NCI-H146 treated with DMSO at 0.1 percent for 48 hours (cell line): ENCODE measurements around the gene GSTM4.

Experiments
- DNase-seq: peaks from one replicate; lab custom pipeline; 2025; ENCODE audit not compliant: unreplicated experiment; lab: John Stamatoyannopoulos, UW

GSTM4 gene

DNA sequence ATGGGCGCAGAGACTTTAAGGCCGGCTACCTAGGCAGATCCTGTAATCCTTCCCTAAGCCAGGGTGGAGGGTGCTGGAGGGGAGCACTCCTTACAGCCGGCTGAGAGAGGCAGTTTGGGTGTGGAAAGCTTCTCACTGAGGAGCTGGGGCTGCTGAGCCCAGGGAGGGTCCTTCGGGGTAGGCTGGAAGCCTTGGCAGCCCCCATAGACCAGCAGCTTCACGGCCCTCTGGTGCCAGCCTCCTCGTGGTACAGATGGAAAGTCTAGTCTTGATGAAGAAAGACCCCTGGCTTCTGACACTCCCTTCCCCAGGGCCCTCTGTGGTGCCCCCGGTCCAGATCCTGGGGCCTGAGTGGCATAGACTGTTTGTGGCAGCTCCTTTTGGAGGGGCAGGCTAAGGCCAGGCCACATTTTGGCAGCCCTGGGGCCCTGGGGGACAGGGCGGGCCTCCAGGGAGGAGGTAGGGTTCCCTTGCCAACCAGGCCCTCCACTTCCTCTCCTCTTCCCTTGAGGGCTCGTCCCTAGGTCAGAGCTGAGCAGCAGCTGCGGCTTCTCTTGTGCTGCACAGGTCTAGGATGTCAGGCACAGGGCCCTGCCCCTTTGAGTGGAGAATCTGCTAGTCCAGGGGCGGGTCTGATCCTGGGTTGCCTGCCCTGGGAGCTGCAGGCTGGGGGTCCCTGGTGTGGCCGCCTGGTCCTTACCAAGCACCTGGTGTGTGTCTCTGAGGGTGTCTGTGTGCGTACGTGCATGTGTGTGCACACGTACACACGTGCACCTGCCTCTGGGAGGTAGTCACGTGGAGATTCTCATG is 31.5 kb upstream of the GSTM4 start:
- DNase-seq = no peak

DNA sequence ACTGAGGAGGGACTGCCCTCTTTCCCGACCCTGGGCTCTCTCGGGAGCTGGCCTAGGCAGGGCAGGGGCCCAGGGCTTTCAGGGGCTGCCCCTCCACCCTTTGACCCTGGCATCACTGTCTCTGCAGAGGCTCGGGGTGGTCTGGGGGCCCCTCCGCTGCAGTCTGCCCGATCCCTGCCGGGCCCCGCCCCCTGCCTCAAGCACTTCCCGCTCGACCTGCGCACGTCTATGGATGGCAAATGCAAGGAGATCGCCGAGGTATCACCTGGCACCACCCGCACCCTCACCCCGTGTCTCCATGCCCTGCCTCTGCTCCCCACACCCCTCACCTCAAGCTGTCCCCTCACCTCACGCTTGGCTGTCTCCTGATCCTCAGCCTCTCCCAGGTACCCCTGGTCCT is 30.7 kb upstream of the GSTM4 start:
- no peak for DNase-seq

DNA sequence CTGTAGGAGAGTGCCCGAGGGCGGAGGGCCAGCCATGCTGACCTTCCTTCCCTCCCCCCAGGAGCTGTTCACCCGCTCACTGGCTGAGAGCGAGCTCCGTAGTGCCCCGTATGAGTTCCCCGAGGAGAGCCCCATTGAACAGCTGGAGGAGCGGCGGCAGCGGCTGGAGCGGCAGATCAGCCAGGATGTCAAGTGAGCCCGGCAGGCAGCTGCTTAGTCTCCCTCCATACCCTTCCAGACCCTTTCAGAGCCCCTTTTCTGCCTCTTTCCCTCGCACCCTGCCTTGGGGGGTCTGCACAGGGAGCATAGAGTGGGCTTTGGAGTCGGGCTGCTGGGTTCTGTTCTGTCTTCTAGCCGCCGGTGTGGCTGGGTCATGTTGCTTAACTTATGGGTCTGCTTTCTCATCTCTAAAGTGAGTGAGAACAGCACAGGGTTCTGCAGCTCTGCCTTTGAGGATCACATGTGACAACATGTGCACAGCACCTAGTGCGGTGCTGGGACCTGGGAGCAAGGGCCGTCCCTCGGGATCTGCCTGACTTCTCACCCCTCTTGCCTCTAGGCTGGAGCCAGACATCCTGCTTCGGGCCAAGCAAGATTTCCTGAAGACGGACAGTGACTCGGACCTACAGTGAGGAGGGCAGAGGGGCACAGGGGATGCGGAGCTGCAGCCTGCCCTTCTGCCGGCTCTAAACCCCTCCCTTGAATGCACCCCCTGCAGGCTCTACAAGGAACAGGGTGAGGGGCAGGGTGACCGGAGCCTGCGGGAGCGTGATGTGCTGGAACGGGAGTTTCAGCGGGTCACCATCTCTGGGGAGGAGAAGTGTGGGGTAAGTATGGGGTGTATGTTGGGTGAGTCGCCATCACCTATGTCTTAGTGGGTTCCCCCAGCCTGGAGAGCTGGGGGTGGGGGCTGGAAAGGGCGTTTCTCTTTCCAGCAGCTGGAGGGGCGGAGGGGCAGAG is 30.0 kb upstream of the GSTM4 start:
- DNase-seq = no peak

DNA sequence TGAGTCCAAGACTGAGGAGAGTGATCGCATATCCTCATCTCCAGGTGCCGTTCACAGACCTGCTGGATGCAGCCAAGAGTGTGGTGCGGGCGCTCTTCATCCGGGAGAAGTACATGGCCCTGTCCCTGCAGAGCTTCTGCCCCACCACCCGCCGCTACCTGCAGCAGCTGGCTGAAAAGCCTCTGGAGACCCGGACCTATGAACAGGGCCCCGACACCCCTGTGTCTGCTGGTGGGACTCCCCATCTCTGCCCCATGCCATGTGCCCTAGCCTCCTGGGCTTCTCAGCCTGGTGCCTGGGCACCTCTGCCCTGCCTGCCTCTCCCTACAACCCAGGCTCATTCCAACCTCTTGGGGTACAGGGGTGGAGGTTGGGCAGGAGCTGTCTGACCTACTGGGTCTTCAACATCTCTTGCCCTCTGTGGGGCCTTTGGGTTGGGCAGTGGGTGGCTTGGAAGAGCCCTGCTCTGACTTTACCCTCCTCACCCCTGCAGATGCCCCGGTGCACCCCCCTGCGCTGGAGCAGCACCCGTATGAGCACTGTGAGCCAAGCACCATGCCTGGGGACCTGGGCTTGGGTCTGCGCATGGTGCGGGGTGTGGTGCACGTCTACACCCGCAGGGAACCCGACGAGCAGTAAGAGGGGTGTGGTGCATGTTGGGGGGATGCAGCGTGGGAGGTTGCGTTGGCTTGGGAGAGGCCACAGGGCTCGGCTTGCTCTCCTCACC is 29.1 kb upstream of the GSTM4 start:
- no peak for DNase-seq

DNA sequence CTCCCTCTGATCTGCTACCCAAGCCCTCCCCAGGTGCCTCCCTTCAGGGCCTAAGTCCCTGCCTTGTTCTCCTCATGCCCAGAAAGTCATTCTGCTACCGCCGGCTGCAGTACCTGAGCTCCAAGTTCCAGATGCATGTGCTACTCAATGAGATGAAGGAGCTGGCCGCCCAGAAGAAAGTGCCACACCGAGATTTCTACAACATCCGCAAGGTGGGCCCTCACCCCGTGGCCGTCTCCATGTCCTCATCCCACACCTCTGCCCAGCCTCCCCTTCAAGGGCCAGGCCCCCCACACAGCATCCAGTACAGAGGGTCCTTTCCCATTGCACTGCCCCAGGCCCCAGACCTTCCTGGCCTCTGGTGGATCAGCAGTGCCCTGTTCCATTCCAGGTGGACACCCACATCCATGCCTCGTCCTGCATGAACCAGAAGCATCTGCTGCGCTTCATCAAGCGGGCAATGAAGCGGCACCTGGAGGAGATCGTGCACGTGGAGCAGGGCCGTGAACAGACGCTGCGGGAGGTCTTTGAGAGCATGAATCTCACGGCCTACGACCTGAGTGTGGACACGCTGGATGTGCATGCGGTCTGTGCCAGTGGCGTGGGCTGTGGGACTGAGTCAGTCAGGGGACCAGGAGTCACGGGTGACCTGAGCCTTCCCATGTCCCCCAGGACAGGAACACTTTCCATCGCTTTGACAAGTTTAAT is 28.1 kb upstream of the GSTM4 start:
- no peak for DNase-seq

DNA sequence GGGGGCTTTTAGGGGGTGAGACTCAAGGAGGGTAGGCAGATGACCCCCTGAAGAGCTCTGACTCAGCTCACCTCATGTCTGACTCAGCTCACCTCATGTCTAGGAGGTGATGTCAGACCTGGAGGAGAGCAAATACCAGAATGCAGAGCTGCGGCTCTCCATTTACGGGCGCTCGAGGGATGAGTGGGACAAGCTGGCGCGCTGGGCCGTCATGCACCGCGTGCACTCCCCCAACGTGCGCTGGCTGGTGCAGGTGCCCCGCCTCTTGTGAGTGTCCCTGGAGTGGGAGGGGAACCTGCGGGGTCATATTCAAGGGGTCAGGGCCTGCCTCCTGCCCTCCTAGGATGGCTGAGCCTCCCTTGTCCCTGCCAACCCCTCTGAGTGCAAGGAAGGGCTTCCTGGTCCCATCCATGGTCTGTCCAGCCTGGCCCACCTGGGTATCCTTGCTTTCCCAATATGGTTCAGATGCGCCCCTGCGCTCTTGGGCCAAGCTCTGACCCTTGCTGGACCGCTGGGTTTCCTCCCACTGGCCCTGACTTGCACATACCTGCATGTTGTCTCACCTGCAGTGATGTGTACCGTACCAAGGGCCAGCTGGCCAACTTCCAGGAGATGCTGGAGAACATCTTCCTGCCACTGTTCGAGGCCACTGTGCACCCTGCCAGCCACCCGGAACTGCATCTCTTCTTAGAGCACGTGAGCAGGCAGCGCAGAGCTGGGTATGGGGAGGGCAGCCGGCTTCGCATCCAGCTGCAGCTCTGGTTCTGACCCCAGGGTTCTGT is 27.2 kb upstream of the GSTM4 start:
- DNase-seq = no peak

DNA sequence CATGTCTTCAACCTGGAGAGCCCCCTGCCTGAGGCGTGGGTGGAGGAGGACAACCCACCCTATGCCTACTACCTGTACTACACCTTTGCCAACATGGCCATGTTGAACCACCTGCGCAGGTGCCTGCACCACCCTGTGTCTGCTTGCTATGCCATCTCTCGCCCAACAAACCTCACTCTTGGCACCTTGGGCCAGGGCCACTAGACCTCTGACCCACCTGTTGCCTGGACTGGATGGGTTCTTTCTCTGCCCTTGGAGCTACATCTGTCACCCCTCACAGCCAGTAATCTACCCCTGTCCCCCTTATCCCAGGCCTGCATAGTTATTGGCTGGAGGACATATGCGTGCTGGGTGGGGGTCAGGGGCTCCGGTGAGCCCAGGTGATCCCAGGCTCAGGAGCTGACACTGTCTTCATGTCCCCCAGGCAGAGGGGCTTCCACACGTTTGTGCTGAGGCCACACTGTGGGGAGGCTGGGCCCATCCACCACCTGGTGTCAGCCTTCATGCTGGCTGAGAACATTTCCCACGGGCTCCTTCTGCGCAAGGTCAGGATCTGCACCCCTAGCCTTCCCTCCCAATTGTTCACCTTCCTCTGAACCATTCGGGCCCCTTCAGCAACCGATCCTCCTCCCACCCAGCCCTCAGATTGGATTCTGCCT is 26.4 kb upstream of the GSTM4 start:
- no peak for DNase-seq

DNA sequence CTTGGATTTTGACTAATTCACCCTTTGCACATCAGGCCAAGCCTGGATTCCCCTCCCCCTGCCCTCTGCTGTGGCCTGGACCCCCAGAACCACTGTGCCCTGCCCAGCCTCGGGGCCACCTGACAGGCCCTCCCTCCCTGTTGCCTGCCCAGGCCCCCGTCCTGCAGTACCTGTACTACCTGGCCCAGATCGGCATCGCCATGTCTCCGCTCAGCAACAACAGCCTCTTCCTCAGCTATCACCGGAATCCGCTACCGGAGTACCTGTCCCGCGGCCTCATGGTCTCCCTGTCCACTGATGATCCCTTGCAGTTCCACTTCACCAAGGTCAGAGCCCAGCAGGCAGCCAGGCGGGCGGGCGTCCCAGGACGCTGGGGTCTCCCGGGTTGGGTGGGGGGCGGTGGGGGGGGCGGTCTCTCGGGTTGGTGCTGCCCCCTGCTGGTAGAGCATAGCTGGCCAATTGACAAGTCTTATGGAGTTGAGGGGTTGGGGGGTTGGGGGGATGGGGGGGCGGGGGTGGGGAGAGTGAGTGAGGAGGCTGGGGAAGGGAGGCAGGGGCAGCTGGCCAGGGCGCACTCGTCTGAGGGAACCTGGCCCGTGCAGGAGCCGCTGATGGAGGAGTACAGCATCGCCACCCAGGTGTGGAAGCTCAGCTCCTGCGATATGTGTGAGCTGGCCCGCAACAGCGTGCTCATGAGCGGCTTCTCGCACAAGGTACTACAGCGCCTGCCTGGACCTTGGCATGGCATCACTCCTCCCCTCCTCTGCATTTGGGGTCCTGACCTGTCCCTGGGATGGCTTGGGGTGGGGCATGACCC is 25.6 kb upstream of the GSTM4 start:
- DNase-seq = no peak

DNA sequence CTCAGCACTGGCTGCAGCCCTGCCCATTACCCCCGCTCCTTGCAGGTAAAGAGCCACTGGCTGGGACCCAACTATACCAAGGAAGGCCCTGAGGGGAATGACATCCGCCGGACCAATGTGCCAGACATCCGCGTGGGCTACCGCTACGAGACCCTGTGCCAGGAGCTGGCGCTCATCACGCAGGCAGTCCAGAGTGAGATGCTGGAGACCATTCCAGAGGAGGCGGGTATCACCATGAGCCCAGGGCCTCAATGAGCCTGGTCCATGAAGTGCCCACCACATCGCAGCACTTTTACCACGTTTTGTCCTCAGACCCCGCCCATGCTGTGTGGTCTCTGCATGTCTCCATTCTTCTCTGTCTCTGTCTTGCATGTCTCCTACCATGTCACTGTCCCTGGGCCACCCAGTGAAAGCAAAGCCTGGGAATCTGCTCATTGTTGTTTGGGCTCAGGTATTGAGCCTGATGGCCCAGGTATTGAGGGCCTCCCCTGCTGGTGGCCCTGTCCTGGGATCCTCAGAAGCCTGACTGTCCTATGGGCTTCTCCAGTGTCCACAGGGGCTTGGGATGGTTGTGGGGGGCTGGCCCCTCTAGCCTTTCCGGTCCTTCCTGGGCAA is 24.9 kb upstream of the GSTM4 start:
- no peak for DNase-seq

DNA sequence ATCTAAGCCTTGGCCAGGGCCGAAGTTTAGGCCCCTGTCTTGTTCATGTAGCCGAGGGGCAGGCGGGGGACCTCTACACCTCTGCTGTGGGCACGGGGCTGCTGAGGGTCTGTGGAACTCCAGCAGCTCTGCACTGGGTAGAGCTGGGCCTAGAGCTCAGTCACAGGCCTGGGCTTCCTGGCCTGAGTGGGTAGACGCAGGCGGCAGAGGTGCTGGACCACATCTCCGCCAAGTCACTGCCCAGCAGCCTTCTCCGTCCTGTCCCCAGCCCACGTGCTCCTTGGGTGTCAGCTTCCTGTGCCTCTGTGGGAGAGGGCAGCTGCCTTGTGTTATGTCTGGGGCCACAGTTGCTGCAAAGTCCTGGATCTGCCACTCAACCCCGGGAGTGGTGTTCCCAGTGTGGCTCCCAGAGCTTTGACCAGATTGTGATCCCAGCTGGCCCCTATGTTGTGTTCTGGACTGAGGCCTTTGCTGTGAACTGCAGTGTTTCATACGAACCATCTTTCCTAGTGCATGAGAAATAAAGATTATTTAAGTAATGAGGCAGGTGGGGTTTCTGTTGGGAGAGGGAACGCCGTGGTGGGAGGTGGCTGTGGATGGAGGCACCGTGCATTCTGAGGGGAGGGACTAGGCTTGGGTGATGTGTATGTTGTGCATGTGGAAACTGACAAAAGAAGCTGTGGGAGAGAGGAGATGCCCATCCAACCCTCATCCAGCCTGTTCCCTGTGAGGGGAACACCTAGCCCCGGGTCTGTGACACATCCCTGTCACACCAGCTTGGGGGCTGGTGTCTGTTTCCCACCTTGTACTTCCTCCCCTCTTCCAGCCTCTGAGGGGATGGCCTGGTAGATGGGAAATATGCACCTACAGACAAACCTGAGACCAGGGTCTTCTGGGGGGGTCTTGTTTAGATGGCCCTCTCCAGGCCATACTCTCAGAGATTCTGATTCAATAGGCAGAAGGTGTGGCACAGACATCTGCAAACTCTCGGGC is 24.1 kb upstream of the GSTM4 start:
- DNase-seq = no peak

DNA sequence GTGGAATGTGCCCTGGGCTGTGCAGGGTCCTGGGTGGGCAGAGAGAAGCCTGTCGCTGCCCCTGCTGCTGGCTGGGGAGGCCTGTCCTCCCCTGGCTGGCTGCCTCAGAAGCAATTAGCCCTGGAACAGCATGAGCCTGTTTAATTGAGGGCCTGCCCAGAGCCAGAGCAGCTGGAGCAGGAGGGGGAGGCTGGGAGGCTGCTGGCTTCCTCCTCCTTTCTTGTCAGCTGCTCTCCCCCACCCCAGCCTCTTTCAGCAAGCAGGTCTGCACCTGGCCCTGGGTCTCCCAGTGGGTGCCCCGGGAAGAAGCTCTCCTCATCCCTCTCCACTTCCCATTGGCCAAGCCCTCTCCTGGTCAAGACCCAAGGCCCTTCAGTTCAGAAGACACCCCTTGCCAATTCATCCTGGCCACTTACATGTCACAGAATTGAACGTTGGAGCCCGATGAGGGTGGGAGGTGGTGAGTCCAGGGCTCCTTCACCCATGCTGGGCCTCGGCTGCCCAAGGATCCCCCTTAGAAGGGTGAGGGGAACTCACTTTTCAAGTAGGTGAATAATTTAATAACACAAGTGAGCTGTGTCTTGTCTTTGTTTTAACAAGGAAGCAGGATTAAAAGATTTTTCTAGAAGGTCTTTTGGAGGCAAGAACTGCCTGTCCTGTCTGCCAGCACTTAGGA is 23.1 kb upstream of the GSTM4 start:
- peak; percentile 85 for DNase-seq

DNA sequence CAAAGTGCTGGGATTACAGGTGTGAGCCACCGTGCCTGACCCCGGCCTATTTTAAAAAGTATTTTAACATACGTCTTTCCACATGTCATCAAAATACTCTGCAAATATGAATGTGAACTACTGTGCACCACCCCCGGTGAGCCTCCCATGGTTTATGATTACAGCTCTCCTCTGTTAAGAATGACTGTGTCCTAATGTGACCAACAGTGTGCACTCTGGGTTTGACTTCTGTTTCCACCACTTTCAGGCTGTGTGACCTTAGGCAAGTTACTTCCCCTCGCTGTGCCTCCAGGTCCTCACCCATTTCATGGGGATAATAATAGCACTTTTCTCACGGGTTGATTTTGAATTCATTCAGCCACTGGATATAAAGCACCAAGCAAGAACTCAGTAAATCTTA is 21.6 kb upstream of the GSTM4 start:
- DNase-seq = no peak

DNA sequence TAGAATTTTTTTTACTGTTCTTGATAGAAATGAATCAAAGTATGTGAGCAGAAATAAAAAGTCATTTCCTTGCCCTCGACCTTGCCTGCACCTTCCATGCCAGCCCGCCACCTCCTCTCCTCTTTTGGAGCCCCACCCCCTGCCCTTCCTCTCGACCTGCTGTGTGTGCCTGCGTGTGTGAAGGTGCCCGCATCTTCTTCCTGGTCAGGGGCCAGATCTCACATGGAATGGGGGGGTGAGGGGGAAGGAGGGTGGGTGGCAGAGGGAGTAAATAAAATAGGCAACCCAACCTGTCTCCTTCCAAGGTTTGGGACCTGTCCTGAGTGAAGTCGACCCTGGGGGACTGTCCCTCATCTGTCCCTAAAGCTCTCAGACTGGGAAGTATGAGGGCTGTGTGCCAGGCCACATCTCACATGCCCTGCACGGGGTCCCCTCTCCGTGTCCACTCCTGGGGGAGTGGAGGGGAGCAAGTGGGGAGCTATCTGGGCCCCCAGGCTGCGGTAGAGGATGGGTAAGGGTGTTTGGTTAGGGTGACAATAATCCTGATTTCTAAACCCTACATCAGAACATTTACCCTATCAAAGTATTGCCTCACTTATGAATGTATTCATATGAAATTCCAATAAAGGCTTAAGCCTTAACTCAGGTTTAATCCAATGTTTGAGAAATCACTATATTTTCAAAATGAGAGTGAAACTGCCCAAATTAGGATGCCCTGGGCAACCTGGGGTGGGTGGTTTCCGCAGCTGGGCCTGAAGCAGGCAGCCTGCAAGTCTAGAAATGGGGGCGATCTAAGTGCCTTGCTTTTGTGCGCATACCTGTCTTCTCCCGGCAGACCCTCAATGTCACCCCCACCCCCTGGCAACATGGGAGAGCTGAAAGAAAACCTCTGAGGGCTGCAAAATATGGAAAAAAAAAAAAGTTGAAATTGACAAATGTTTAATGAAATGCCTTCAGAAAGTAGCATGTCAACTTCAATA is 20.8 kb upstream of the GSTM4 start:
- DNase-seq = no peak

DNA sequence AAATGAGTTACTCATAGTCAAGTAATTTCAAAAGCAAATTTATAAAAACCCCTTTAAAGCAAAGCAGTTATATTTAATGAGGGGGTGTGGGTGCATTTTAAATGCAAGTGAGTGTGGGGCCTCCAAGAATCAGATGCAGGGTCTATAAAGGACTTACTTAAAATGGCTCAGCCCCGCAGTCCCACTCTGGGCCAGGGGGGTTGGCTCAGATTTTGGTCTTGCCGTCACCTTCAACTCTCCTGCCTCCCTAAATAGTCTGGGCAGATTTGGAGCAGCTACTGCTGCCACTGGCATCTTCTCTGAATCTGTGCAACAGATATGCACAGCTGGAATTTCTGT is 20.1 kb upstream of the GSTM4 start:
- DNase-seq = no peak

DNA sequence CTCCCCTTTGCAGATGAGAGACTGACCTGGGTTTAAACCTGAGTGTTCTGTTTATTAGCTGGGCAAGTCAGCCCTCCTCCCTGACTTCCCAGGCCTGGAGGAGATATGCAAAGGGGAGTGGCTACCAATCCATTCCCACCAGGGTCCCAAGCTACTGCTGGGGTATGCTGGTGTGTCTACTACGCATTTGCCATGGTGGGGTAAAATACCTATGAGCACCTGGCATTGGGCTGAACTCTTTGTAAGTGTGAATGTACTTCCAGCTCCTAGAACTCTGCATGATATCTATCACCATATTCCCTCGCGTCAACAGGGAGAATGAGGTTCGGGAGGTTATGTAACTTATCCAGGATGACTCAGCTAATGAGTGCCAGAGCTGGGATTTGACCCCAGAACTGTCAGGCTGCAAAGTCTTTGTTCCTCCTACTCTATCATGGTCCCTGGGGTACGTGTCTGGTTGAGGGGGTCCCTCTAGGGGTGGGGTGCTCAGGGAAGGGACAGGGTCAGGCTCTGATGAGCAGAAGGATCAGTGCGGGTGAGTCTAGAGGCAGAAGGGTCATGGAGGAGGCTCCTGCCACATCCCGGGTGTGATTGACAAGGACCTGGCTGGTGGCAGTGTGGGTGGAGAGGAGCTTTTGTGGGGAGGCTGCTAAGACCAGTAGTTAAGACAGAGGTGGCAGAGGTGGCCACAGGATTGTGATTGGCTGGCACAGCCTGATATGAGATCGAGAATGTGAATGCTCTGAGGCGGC is 19.5 kb upstream of the GSTM4 start:
- no peak for DNase-seq
